Thyroid gland (tissue), 4 donors: ENCODE data around the gene SPCS1. TPM values are rescaled to one million over a fixed set of nuclear protein-coding genes. Genes with fewer than 3 reads are reported as not detected.

Experiments used
- DNase-seq, 2 donors: peaks; one replicate each; pipeline ENCODE4 v3.0.0-alpha.2; 2019
- H3K27ac ChIP-seq, 3 donors: fragments of 200-600 bp; sonication (generic); 1 replicate in 2 of 3; 2 replicates in 1 of 3; pipeline ENCODE4 v1.5.1; 2016 to 2019; ENCODE audit warnings: mild to moderate bottlenecking in 1 of 3, moderate library complexity in 1 of 3
- H3K27me3 ChIP-seq: fragments of 200-600 bp; sonication (generic); one replicate; pipeline ENCODE4 v1.5.1; 2019
- H3K36me3 ChIP-seq, 2 donors: fragments of 200-600 bp; sonication (generic); one replicate each; pipeline ENCODE4 v1.5.1; 2016 to 2019
- H3K4me1 ChIP-seq, 2 donors: fragments of 200-600 bp; sonication (generic); one replicate each; pipeline ENCODE4 v1.5.1; 2017 to 2019
- H3K4me3 ChIP-seq, 3 donors: fragments of 200-600 bp; sonication (generic); replicated peaks in 1 of 3; 1 replicate in 2 of 3; 2 replicates in 1 of 3; pipeline ENCODE4 v1.5.1; 2016; ENCODE audit warnings: mild to moderate bottlenecking in 1 of 3
- H3K9me3 ChIP-seq: fragments of 200-600 bp; sonication (generic); one replicate; pipeline ENCODE4 v1.5.1; 2017
- POLR2A ChIP-seq, 2 donors: fragments of 450-650 bp; IDR thresholded peaks; one replicate each; pipeline ENCODE4 v1.6.1; 2017; ENCODE audit warnings: antibody characterized with exemption in 2 of 2, mild to moderate bottlenecking in 2 of 2, moderate library complexity in 1 of 2
- WGBS, 2 donors: methylation state at CpG; one replicate each; pipeline ENCODE4 v1.1.5; 2017; 5-methylcytosine and 5-hydroxymethylcytosine counted together
- intact Hi-C: fragments of 100-400 bp; cut with DNase I; formaldehyde crosslinking; loops from one replicate; pipeline ENCODE4 v1.15.1; 2023
- total RNA-seq, 4 donors: library from RNA; depleted of rRNA; stranded (reverse); fragments of >200 nt; gene quantifications; one replicate each; pipeline ENCODE4 v1.2.3, GENCODE V29; 2016
- TF ChIP-seq, protein P1 (sequence below), 6 experiments: fragments of 200-600 bp in 3 of 6; fragments of 450-650 bp in 3 of 6; sonication (generic) in 3 of 6; IDR thresholded peaks; one replicate each; pipeline ENCODE4 v1.5.1; 2016 to 2019; ENCODE audit warnings: antibody characterized with exemption in 6 of 6, mild to moderate bottlenecking in 2 of 6, inconsistent platforms in 1 of 6, moderate library complexity in 1 of 6

Gene SPCS1
- total RNA-seq, 4 donors from 2014 or later: 134 to 263 (median 185) TPM

DNA sequence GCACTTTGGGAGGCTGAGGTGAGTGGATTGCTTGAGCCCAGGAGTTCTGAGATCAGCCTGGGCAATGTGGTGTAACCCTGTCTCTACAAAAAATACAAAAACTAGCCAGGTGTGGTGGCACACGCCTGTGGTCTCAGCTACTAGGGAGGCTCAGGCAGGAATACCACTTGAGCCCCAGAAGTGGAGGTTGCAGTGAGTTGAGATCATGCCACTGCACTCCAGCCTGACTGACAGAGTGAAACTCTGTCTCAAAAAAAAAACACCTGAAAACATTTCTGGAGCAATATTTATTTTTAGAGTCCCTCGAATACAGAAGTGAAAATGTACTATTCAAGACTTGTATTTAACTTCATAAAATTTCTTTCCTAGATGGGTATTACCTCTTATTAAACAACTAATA is 4.6 kb downstream of the SPCS1 start:
- WGBS, 2 donors: 88 to 93% methylated on average over 2 of the region's 2 CpGs
- DNase-seq: no peak
- TF ChIP-seq POLR2A (IDR thresholded peaks at IDR 0.05): no peak
- TF ChIP-seq, protein P1, sequence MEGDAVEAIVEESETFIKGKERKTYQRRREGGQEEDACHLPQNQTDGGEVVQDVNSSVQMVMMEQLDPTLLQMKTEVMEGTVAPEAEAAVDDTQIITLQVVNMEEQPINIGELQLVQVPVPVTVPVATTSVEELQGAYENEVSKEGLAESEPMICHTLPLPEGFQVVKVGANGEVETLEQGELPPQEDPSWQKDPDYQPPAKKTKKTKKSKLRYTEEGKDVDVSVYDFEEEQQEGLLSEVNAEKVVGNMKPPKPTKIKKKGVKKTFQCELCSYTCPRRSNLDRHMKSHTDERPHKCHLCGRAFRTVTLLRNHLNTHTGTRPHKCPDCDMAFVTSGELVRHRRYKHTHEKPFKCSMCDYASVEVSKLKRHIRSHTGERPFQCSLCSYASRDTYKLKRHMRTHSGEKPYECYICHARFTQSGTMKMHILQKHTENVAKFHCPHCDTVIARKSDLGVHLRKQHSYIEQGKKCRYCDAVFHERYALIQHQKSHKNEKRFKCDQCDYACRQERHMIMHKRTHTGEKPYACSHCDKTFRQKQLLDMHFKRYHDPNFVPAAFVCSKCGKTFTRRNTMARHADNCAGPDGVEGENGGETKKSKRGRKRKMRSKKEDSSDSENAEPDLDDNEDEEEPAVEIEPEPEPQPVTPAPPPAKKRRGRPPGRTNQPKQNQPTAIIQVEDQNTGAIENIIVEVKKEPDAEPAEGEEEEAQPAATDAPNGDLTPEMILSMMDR (IDR thresholded peaks at IDR 0.05): no peak
- Histone ChIP-seq H3K27me3 (no peaks in the 10 kb centered on the region), H3K9me3 (no peaks in the 10 kb centered on the region), H3K4me3 (no peak overlapping the region), H3K36me3 (peaks cover 0 to 7% of the 10 kb centered on the region in 2 donors), H3K4me1 (peaks cover 10 to 13% of the 10 kb centered on the region in 2 donors), H3K27ac (no peak overlapping the region)
- intact Hi-C loops: no loop called here

DNA sequence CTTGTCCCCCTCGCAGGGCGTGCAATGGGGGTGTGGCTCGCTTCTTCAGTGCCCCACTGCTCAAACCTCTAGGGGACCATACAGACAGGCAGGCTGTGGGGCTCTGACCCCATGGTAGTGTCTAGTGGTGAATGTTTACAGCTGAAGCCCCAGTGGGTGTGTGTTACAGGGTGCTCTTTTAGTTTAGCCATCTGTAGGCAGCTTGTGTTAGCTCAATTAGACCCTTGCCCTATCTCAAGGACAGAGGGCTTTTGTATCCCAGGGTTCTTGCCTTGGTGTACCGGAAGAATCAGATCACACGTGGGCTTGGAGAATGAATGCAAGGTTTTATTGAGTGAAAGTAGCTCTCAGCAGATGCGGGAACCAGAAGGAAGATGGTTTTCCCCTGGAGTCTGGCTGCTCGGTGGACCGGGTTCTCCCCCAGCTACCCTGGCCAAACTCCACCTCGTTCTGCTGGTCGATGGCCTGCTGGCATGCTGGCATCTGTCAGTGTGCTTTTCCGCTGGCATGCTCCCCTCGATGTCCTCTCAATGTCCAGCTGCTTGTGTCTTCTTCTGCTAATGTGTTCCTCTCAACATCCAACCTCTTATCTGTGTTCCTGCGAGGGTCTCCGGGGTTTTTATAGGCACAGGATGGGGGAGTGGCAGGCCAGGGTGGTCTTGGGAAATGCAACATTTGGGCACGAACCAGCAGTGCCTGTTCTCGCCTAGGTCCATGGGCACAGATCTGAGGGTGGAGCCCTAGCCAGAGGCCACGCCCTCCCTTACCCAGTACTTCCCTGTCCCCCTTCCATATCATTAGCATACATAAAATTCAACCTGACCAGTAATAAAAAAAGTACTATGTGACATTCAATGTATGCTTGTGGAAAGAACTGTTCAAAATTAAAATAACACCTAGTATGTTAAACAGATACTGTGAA is 6.6 kb downstream of the SPCS1 start:
- WGBS, 2 donors: 93 to 97% methylated on average over 17 of the region's 17 CpGs
- no peak for DNase-seq
- TF ChIP-seq, protein P1 (IDR thresholded peaks at IDR 0.05): no peak
- no peak for TF ChIP-seq POLR2A (IDR thresholded peaks at IDR 0.05)

DNA sequence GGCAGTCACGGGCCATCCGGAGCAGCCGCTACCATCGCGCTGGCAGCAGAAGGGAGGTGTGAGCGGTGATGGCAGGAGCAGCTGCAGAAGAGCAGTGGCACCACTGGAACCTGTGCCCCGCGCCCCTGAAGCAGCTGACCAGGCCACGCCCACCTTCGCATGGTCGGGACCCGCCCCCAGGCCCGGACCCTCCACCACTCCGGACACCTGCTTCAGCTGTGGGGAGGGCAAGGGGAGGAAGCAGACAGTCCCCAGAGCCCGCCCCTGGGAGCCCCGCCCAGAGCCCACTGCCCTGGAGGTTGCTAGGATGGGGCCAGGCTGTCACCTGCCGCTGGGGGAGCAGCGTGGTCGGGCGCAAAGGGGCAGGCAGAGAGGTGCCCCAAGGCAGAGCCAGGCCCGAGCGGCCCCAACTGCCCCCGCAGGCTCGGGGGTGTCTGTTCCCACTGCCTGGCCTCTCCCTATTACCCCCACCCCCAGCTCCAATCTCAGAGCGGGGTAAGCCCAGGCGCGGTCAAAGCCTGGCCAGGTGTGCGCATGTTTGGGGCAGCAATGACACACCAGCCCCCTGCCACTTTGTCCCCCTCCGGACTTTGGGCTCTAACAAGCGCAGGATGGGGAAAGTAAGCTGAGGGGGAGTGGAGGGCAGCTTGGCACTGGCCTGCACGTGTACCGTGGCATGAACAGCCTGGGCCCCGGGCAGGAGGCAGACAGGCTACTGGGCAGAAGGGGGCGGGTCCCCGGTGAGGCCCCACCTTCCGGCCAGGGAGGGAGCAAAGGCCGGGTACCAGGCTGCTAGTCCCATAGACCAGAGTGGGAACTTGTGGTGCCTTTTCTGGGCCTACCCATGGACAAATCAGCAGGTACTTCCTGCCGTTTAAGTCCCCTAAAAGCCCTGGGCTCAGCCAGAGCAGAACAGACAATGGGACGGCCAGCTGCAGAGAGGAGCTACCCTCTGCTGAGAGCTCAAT is 8.7 kb downstream of the SPCS1 start:
- Histone ChIP-seq H3K27ac (no peak overlapping the region), H3K9me3 (no peaks in the 10 kb centered on the region), H3K4me3 (no peak overlapping the region), H3K36me3 (peaks cover 0 to 4% of the 10 kb centered on the region in 2 donors), H3K4me1 (no peaks in the 10 kb centered on the region), H3K27me3 (no peaks in the 10 kb centered on the region)
- intact Hi-C loops: no loop called here
- 34 to 39% methylated on average over 18 to 29 of the region's 39 CpGs for WGBS, 2 donors
- TF ChIP-seq, protein P1 (IDR thresholded peaks at IDR 0.05): no peak
- no peak for TF ChIP-seq POLR2A (IDR thresholded peaks at IDR 0.05)
- DNase-seq: peak; percentile 40 to 43

More for the DNA sequence above, 6.6 kb downstream of the SPCS1 start:
- intact Hi-C loops: no loop called here
- H3K27me3 ChIP-seq: no peaks in the 10 kb centered on the region
- no peak overlapping the region for H3K27ac ChIP-seq
- H3K36me3 ChIP-seq: peaks cover 0 to 7% of the 10 kb centered on the region in 2 donors
- no peaks in the 10 kb centered on the region for H3K9me3 ChIP-seq
- H3K4me3 ChIP-seq: no peak overlapping the region
- peaks cover 0 to 3% of the 10 kb centered on the region in 2 donors for H3K4me1 ChIP-seq

DNA sequence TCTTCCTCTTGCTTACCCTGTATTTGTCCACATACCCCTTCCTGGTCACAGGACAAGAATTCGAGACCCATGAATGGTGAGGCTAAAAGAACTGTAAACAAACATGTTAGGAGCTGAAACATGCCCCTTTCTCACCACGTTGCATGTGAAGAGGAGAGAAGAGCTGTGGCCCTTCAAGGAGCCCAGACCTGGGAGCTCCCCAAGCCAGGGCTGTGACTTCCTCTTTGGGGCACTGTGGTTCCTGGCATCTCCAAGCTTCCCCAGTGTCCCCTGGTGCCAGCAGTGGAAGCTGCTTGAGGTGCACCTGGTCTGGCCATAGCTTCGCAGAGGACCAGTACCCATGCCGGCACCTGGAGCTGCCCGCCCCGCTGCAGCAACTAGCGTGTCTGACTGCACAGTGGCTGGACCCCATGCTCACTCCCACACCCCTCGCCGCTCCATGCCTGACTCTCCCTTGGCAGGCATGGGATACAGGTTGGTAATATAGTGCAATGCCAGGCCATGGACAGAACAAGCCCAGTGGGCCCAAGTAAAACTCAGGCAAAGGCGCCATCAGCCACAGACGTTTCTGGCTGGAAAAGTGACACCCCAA is 9.9 kb downstream of the SPCS1 start:
- no peak for TF ChIP-seq POLR2A (IDR thresholded peaks at IDR 0.05)
- TF ChIP-seq, protein P1 (IDR thresholded peaks at IDR 0.05): no peak
- no peak for DNase-seq
- H3K36me3 ChIP-seq: peaks cover 0 to 4% of the 10 kb centered on the region in 2 donors
- no peak overlapping the region for H3K4me3 ChIP-seq
- no peaks in the 10 kb centered on the region for H3K27me3 ChIP-seq
- H3K27ac ChIP-seq: no peak overlapping the region
- H3K4me1 ChIP-seq: no peaks in the 10 kb centered on the region
- WGBS, 2 donors: 92 to 93% methylated on average over 8 to 11 of the region's 11 CpGs
- no peaks in the 10 kb centered on the region for H3K9me3 ChIP-seq
- intact Hi-C loops: no loop called here
